Globus pallidus (tissue), 1 donor: ENCODE results near the gene FBN3.

Source experiments
- DNase-seq: peaks from one replicate; pipeline ENCODE4 v3.0.0-alpha.2; 2015; ENCODE audit warnings: low spot score

Gene FBN3

GRCh38 chr19:8148410-8149260 is 757 bp downstream of the FBN3 start:
- no peak for DNase-seq

GRCh38 chr19:8148088-8148409 is 1.3 kb downstream of the FBN3 start:
- DNase-seq, result no peak

GRCh38 chr19:8147582-8147978 is 1.8 kb downstream of the FBN3 start:
- DNase-seq, result no peak

GRCh38 chr19:8146877-8147581 is 2.4 kb downstream of the FBN3 start:
- DNase-seq, result no peak

GRCh38 chr19:8144273-8144995 is 5.0 kb downstream of the FBN3 start:
- no peak for DNase-seq

- DNase-seq, result no peak
Measured at GRCh38 chr19:8143041-8143440, 6.4 kb downstream of the FBN3 start.

GRCh38 chr19:8142513-8142900 is 6.9 kb downstream of the FBN3 start:
- no peak for DNase-seq

- no peak for DNase-seq
Measured at GRCh38 chr19:8141726-8142512, 7.5 kb downstream of the FBN3 start.

GRCh38 chr19:8138201-8138600 is 11.2 kb downstream of the FBN3 start:
- DNase-seq, result no peak

GRCh38 chr19:8137425-8137824 is 12.0 kb downstream of the FBN3 start:
- no peak for DNase-seq

- no peak for DNase-seq
Measured at GRCh38 chr19:8135946-8136618, 13.3 kb downstream of the FBN3 start.

- no peak for DNase-seq
Measured at GRCh38 chr19:8132858-8133458, 16.4 kb downstream of the FBN3 start.

GRCh38 chr19:8131517-8131916 is 17.9 kb downstream of the FBN3 start:
- DNase-seq, result no peak

GRCh38 chr19:8129061-8129618 is 20.3 kb downstream of the FBN3 start:
- DNase-seq, result no peak

- DNase-seq, result no peak
Measured at GRCh38 chr19:8128551-8128950, 20.8 kb downstream of the FBN3 start.

- no peak for DNase-seq
Measured at GRCh38 chr19:8127311-8127710, 22.1 kb downstream of the FBN3 start.

GRCh38 chr19:8126511-8126910 is 22.9 kb downstream of the FBN3 start:
- DNase-seq, result no peak

GRCh38 chr19:8126008-8126407 is 23.4 kb downstream of the FBN3 start:
- DNase-seq, result no peak

- no peak for DNase-seq
Measured at GRCh38 chr19:8123683-8124082, 25.7 kb downstream of the FBN3 start.

- no peak for DNase-seq
Measured at GRCh38 chr19:8120636-8121480, 28.5 kb downstream of the FBN3 start.
